Measurements from ENCODE around the gene STYXL1. TPM values are rescaled to one million over a fixed set of nuclear protein-coding genes. Genes with fewer than 3 reads are reported as not detected.

Gene STYXL1
- total RNA-seq, 1 donor from 2014 or later: 32.5 TPM

GRCh38 chr7:75991531-75992082, 56.2 kb downstream of the STYXL1 start:
- Mint-ChIP-seq H3K4me1 (ENCODE audit: unreplicated experiment) (peaks cover 18% of the 10 kb centered on the region), H3K9me3 (ENCODE audit: unreplicated experiment) (no peaks in the 10 kb centered on the region)

GRCh38 chr7:75989500-75990388, 58.1 kb downstream of the STYXL1 start:
- TF ChIP-seq CTCF (IDR thresholded peaks at IDR 0.05): no peak
- H3K27ac Mint-ChIP-seq (ENCODE audit: unreplicated experiment): no peak overlapping the region
- H3K27me3 Mint-ChIP-seq (ENCODE audit: unreplicated experiment): no peaks in the 10 kb centered on the region
- peaks cover 4% of the 10 kb centered on the region for H3K36me3 Mint-ChIP-seq (ENCODE audit: unreplicated experiment)
- no peaks in the 10 kb centered on the region for H3K9me3 Mint-ChIP-seq (ENCODE audit: unreplicated experiment)
- no peak for DNase-seq (ENCODE audit: extremely low spot score, unreplicated experiment)
- peaks cover 13% of the 10 kb centered on the region for H3K4me1 Mint-ChIP-seq (ENCODE audit: unreplicated experiment)
- no peak overlapping the region for H3K4me3 Mint-ChIP-seq (ENCODE audit: unreplicated experiment)

More at GRCh38 chr7:75991531-75992082, 56.2 kb downstream of the STYXL1 start:
- H3K36me3 Mint-ChIP-seq (ENCODE audit: unreplicated experiment): peaks cover 12% of the 10 kb centered on the region
- no peak for DNase-seq (ENCODE audit: extremely low spot score, unreplicated experiment)
- no peak overlapping the region for H3K27ac Mint-ChIP-seq (ENCODE audit: unreplicated experiment)
- no peaks in the 10 kb centered on the region for H3K27me3 Mint-ChIP-seq (ENCODE audit: unreplicated experiment)
- no peak overlapping the region for H3K4me3 Mint-ChIP-seq (ENCODE audit: unreplicated experiment)
- no peak for TF ChIP-seq CTCF (IDR thresholded peaks at IDR 0.05)

- no peak overlapping the region for H3K27ac Mint-ChIP-seq (ENCODE audit: unreplicated experiment)
- H3K27me3 Mint-ChIP-seq (ENCODE audit: unreplicated experiment): no peaks in the 10 kb centered on the region
- no peak overlapping the region for H3K4me3 Mint-ChIP-seq (ENCODE audit: unreplicated experiment)
- peaks cover 4% of the 10 kb centered on the region for H3K36me3 Mint-ChIP-seq (ENCODE audit: unreplicated experiment)
- H3K9me3 Mint-ChIP-seq (ENCODE audit: unreplicated experiment): no peaks in the 10 kb centered on the region
- H3K4me1 Mint-ChIP-seq (ENCODE audit: unreplicated experiment): peaks cover 13% of the 10 kb centered on the region
- no peak for DNase-seq (ENCODE audit: extremely low spot score, unreplicated experiment)
- no peak for TF ChIP-seq CTCF (IDR thresholded peaks at IDR 0.05)
Measured at GRCh38 chr7:75988568-75989499, 59.0 kb downstream of the STYXL1 start.

- peaks cover 6% of the 10 kb centered on the region for H3K36me3 Mint-ChIP-seq (ENCODE audit: unreplicated experiment)
- DNase-seq (ENCODE audit: extremely low spot score, unreplicated experiment): no peak
- no peak for TF ChIP-seq CTCF (IDR thresholded peaks at IDR 0.05)
- no peaks in the 10 kb centered on the region for H3K27me3 Mint-ChIP-seq (ENCODE audit: unreplicated experiment)
- peaks cover 10% of the 10 kb centered on the region for H3K4me1 Mint-ChIP-seq (ENCODE audit: unreplicated experiment)
- no peak overlapping the region for H3K4me3 Mint-ChIP-seq (ENCODE audit: unreplicated experiment)
- H3K9me3 Mint-ChIP-seq (ENCODE audit: unreplicated experiment): no peaks in the 10 kb centered on the region
- H3K27ac Mint-ChIP-seq (ENCODE audit: unreplicated experiment): no peak overlapping the region
Measured at GRCh38 chr7:75987805-75988567, 59.8 kb downstream of the STYXL1 start.

Measured in osteocyte (in vitro differentiated cells).